Stimulated activated CD4-positive, alpha-beta T cell treated with anti-CD3 and anti-CD28 coated beads, Interleukin-2, amount 100 ng/mL, for 24 hours (primary cell): Measurements from ENCODE around the gene PLA2G6.

Experiments used
- DNase-seq, 2 donors: peaks; one replicate each; pipeline ENCODE4 v3.0.0-alpha.2; 2020

The PLA2G6 gene

GRCh38 chr22:38181453-38182200, at the start of gene PLA2G6:
PLA2G6 (minus strand) TSS chr22:38181830; CDS start chr22:38169426, 12,404 bp downstream.
- peak; percentile 97 to 98 for DNase-seq

- DNase-seq = no peak
Measured at GRCh38 chr22:38230916-38231315, 49.3 kb upstream of the PLA2G6 start.

GRCh38 chr22:38230108-38230825, 48.6 kb upstream of the PLA2G6 start:
- peak; percentile 22 to 38 for DNase-seq

- no peak for DNase-seq
Measured at GRCh38 chr22:38228873-38229740, 47.5 kb upstream of the PLA2G6 start.

- no peak for DNase-seq
Measured at GRCh38 chr22:38228326-38228872, 46.8 kb upstream of the PLA2G6 start.

GRCh38 chr22:38226853-38227649, 45.4 kb upstream of the PLA2G6 start:
- no peak for DNase-seq

- DNase-seq = no peak
Measured at GRCh38 chr22:38223289-38223960, 41.8 kb upstream of the PLA2G6 start.

GRCh38 chr22:38222797-38223119, 41.1 kb upstream of the PLA2G6 start:
- no peak for DNase-seq

GRCh38 chr22:38221908-38222796, 40.5 kb upstream of the PLA2G6 start:
- DNase-seq = no peak

GRCh38 chr22:38221407-38221806, 39.8 kb upstream of the PLA2G6 start:
- DNase-seq = no peak

GRCh38 chr22:38220653-38221386, 39.2 kb upstream of the PLA2G6 start:
- DNase-seq = no peak

GRCh38 chr22:38220163-38220562, 38.5 kb upstream of the PLA2G6 start:
- no peak for DNase-seq

- DNase-seq = no peak
Measured at GRCh38 chr22:38219632-38220031, 38.0 kb upstream of the PLA2G6 start.

- peak; percentile 57 to 69 for DNase-seq
Measured at GRCh38 chr22:38218661-38219622, 37.3 kb upstream of the PLA2G6 start.

- no peak for DNase-seq
Measured at GRCh38 chr22:38215156-38216038, 33.8 kb upstream of the PLA2G6 start.

GRCh38 chr22:38214302-38215056, 32.8 kb upstream of the PLA2G6 start:
- DNase-seq = peak; percentile 62 to 73

- no peak for DNase-seq
Measured at GRCh38 chr22:38213990-38214301, 32.3 kb upstream of the PLA2G6 start.
